ENCODE results near the gene SH3YL1. TPM values are rescaled to one million over a fixed set of nuclear protein-coding genes. Genes with fewer than 3 reads are reported as not detected.

Gene SH3YL1
- total RNA-seq, 2 donors from 2014 or later, result 16.2 to 40.0 TPM

DNA sequence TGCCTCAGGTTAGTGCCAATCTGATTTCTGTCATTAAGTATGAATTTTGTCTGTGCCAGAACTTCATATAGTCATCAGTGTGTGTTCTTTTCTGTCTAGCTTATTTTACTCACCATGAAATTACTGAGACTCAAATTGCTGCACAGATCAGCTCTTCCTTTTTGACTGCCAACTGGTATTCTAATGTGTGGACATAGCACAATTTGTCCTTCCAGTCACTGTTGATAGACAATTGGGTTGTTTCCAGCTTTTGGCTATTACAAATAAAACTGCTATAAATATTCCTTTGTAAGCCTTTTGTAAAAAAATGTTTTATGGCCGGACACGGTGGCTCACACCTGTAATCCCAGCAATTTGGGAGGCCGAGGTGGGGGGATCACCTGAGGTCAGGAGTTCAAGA is 7.7 kb downstream of the SH3YL1 start:
- H3K27me3 Mint-ChIP-seq, result no peaks in the 10 kb centered on the region
- H3K4me1 Mint-ChIP-seq, result no peaks in the 10 kb centered on the region
- no peak for ATAC-seq (replicated peaks)
- H3K4me3 Mint-ChIP-seq, result no peak overlapping the region
- peaks cover 7% of the 10 kb centered on the region for H3K36me3 Mint-ChIP-seq (ENCODE audit: low read depth)
- no peak overlapping the region for H3K27ac Mint-ChIP-seq
- H3K9me3 Mint-ChIP-seq, result peaks cover 4% of the 10 kb centered on the region

DNA sequence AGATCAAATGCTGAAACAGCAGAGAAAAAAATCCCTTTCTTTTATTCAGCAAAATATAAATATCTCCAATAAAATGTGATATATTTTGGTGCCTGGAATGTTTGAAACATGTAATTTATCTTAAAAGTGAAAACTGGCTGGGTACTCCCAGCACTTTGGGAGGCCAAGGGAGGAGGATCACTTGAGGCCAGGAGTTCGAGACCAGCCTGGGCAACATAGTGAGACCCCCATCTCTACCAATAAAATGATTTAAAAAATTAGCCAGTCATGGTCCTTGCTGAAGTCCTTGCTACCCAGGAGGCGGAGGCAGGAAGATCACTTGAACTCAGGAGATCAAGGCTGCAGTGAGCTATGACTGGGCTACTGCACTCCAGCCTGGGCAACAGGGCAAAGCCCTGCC is 8.6 kb downstream of the SH3YL1 start:
- H3K27ac Mint-ChIP-seq, result no peak overlapping the region
- H3K36me3 Mint-ChIP-seq (ENCODE audit: low read depth), result peaks cover 7% of the 10 kb centered on the region
- no peaks in the 10 kb centered on the region for H3K27me3 Mint-ChIP-seq
- peaks cover 4% of the 10 kb centered on the region for H3K9me3 Mint-ChIP-seq
- H3K4me1 Mint-ChIP-seq, result no peaks in the 10 kb centered on the region
- ATAC-seq (replicated peaks), result no peak
- H3K4me3 Mint-ChIP-seq, result no peak overlapping the region

DNA sequence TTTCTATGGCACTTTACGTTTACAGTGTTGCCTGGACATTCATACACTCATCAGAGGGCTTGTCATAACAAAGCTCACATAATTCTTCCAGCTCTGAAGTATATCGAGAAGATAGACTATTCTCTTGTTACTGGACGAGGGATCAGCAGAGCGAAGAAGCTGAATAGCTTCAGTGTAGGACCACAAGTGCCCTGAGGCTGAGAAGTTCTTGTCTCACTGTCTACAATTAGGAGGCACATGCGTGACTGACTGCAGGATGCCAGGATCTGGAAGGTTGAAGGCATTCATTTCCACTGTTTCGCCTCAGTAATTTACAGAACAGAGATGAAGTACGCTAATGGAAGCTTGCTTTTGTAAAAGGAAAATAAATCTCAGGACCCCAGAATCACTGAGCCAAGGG is 9.6 kb downstream of the SH3YL1 start:
- no peak for ATAC-seq (replicated peaks)
- Mint-ChIP-seq H3K27me3 (no peaks in the 10 kb centered on the region), H3K36me3 (ENCODE audit: low read depth) (peaks cover 14% of the 10 kb centered on the region), H3K9me3 (peaks cover 4% of the 10 kb centered on the region), H3K27ac (no peak overlapping the region), H3K4me3 (no peak overlapping the region), H3K4me1 (no peaks in the 10 kb centered on the region)

DNA sequence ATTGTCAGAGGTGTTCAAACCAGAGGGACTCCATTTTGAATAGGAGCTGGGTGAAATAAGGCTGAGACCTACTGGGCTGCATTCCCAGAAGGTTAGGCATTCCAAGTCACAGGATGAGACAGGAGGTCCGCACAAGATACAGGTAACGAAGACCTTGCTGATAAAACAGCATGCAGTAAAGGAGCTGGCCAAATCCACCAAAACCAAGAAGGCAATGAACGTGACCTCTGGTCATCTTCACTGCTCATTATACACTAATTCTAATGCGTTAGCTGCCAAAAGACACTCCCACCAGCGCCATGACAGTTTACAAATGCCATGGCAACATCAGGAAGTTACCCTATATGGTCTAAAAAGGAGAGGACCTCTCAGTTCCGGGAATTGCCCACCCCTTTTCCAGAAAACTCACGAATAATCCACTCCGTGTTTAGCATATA is 10.6 kb downstream of the SH3YL1 start:
- no peak overlapping the region for H3K4me3 Mint-ChIP-seq
- H3K36me3 Mint-ChIP-seq (ENCODE audit: low read depth), result peaks cover 25% of the 10 kb centered on the region
- no peaks in the 10 kb centered on the region for H3K27me3 Mint-ChIP-seq
- ATAC-seq (replicated peaks), result no peak
- peaks cover 4% of the 10 kb centered on the region for H3K9me3 Mint-ChIP-seq
- H3K4me1 Mint-ChIP-seq, result no peaks in the 10 kb centered on the region
- H3K27ac Mint-ChIP-seq, result no peak overlapping the region

DNA sequence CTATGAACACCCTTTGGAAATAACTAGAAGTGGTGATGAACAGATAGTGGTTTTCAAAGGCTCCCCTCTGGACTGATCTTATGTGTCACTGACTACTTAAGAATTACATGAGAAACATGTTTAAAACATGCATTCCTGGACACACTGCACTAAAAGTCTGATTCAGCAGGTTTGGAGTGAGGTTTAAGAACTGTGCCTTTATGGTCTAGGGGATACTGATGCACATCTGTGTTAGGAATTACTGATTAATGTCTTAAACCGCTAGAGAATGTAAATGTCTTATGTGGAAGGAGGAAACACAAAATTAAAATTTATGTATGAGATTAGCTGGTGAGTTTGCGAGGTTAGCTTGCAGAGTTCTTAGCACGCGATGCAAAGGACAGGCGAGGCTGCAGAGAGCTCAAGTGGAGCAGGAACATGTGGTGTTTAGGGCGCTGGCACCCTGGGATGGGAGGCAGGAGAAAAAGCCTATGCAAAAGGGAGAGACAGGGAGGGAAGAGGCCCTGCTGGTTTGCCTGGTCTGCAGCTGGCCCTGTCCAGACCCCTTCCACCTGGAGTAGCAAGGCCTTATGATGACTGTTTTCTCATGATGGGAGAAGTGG is 11.7 kb downstream of the SH3YL1 start:
- no peak overlapping the region for H3K4me3 Mint-ChIP-seq
- ATAC-seq (replicated peaks), result no peak
- peaks cover 35% of the 10 kb centered on the region for H3K36me3 Mint-ChIP-seq (ENCODE audit: low read depth)
- H3K4me1 Mint-ChIP-seq, result no peaks in the 10 kb centered on the region
- H3K27me3 Mint-ChIP-seq, result no peaks in the 10 kb centered on the region
- no peak overlapping the region for H3K27ac Mint-ChIP-seq
- no peaks in the 10 kb centered on the region for H3K9me3 Mint-ChIP-seq

DNA sequence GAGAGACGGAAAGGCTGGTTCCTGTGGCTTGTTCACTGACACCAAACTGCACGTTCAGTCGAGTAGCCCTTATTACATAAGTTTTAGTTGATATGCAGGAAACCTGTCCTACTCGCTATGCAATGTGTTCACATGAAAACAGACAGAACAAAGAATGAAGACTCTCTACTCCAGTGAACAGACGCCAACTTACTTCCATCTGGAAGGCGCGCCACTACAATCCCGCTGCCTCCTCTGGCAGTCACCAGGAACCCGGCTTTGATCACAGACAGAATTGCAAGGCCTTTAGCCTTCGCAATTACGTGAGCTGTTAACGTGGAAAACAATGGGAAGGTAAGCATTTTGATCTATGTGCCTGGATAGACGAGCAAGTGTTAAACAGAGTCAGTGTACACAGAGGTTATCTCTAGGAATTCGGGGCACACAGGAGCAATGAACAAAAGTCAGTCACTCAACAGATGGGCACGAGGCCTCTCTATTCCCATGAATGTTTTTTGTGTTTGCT is 14.2 kb downstream of the SH3YL1 start:
- H3K4me3 Mint-ChIP-seq, result no peak overlapping the region
- no peaks in the 10 kb centered on the region for H3K9me3 Mint-ChIP-seq
- H3K36me3 Mint-ChIP-seq (ENCODE audit: low read depth), result peaks cover 48% of the 10 kb centered on the region
- peak overlapping the region; percentile 42 for H3K27ac Mint-ChIP-seq
- ATAC-seq (replicated peaks), result no peak
- H3K27me3 Mint-ChIP-seq, result no peaks in the 10 kb centered on the region
- H3K4me1 Mint-ChIP-seq, result peaks cover 4% of the 10 kb centered on the region

DNA sequence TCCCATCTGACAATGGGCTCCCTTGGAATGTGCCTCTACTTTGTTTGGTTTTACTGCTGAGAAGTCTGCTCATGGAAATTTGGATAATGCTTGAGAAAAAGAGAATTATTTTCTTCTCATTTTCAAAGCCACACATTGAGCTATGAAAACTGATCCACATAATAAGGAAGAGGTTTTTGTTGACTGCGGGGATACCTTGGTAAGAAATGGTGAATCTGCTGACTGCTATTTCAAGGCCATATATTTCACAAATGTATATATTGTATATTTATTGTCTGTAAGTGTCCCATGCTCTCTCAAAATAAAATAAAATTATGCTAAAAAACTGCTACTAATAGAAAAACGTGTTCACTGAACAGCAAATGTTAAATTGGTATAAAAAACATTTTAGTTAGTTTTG is 15.1 kb downstream of the SH3YL1 start:
- H3K36me3 Mint-ChIP-seq (ENCODE audit: low read depth), result peaks cover 56% of the 10 kb centered on the region
- no peak overlapping the region for H3K4me3 Mint-ChIP-seq
- H3K27me3 Mint-ChIP-seq, result no peaks in the 10 kb centered on the region
- peaks cover 4% of the 10 kb centered on the region for H3K4me1 Mint-ChIP-seq
- no peaks in the 10 kb centered on the region for H3K9me3 Mint-ChIP-seq
- no peak for ATAC-seq (replicated peaks)
- H3K27ac Mint-ChIP-seq, result peak overlapping the region; percentile 42

DNA sequence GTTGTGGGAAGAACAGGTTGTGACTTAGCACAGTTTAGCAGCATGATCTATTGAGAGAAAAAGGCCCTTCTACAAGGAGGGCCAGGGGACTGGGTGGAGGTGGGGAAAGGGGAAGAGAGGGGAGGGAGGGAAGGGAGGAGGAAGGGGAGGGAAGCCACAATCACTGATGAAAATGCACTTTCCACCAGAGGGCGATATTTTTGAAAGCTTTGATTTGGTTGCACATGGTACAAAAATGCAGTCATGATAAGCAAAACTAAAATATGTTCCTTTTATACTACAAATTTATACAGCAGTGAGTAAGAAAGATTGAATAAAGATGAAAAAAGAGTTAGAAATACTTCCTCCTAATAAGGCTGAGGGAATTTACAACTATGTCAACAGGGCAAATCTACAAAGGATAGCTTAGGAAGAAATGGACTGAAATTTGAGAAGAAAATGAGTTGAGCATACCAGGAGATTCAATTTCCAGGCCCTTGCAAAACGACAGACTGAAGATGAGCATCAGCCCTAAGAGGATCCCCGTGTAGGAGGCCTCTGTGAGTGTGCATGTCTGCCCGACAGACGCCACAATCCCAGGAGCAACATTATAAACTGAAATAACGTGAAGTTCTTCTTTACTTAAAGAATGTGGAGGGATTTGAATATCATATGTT is 17.2 kb downstream of the SH3YL1 start:
- ATAC-seq (replicated peaks), result no peak
- H3K36me3 Mint-ChIP-seq (ENCODE audit: low read depth), result peaks cover 67% of the 10 kb centered on the region
- H3K9me3 Mint-ChIP-seq, result no peaks in the 10 kb centered on the region
- no peaks in the 10 kb centered on the region for H3K27me3 Mint-ChIP-seq
- no peak overlapping the region for H3K27ac Mint-ChIP-seq
- H3K4me1 Mint-ChIP-seq, result peaks cover 4% of the 10 kb centered on the region
- no peak overlapping the region for H3K4me3 Mint-ChIP-seq

DNA sequence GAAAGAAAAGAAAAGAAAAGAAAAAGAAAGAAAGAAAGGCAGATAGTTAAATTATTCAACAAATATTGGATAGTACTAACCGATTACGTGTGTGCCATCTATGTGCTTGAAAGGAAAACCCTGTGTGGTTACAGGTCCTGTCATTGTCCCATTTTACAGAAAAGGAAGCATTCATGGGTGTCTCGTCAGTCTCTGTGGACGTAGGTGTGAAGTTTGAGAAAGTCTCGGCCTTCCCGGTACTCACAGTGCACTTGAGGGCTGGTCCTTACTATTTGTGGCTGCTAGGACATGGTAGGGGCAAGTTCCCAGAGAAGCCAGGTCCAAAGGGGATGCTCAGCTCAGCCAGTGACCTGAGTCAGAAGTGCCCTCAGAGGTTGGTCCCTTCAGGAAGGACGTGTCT is 19.3 kb downstream of the SH3YL1 start:
- H3K27me3 Mint-ChIP-seq, result no peaks in the 10 kb centered on the region
- no peak overlapping the region for H3K27ac Mint-ChIP-seq
- no peaks in the 10 kb centered on the region for H3K9me3 Mint-ChIP-seq
- peaks cover 83% of the 10 kb centered on the region for H3K36me3 Mint-ChIP-seq (ENCODE audit: low read depth)
- no peak overlapping the region for H3K4me3 Mint-ChIP-seq
- no peak for ATAC-seq (replicated peaks)
- H3K4me1 Mint-ChIP-seq, result peaks cover 4% of the 10 kb centered on the region

DNA sequence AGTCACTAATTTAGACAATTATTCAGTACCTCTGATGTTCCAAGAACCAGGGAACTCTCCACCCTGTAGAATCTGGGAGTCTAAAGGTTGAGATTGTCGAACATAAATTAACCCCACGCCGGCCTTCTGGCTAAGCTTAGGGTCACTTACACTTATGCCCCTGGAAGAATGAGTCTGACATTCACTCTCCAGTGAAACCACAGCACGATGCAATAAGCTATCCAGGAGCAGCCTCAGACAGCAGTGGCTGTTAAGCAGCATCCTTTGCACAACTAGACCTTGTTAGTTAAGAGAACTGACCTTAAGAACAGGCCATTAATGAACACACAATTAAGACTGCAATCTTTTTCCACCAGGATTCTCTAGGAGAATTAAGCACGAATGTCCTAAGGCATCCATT is 25.0 kb downstream of the SH3YL1 start:
- H3K9me3 Mint-ChIP-seq, result no peaks in the 10 kb centered on the region
- no peak for ATAC-seq (replicated peaks)
- H3K36me3 Mint-ChIP-seq (ENCODE audit: low read depth), result peaks cover 68% of the 10 kb centered on the region
- H3K4me3 Mint-ChIP-seq, result no peak overlapping the region
- H3K27ac Mint-ChIP-seq, result no peak overlapping the region
- H3K27me3 Mint-ChIP-seq, result no peaks in the 10 kb centered on the region
- H3K4me1 Mint-ChIP-seq, result no peaks in the 10 kb centered on the region

DNA sequence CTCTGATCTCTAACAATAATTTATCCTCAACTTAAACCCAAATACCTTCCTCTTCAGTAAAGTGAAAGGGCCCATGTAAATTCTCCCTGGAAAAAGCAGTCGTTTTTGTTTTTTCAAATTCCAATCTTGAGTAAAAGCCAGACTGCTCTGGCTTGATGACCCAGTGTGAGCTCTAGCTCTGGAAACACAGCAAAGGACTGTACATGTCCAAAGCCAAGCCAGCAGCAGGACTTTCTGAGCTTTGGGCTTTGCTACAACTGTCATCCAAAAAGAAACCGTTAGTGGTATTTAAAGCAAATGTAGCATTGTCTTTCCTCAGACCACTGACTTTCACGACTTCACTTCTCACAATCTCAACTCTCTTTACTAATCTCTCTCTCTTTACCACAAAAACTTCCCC is 25.4 kb downstream of the SH3YL1 start:
- no peak for ATAC-seq (replicated peaks)
- Mint-ChIP-seq H3K9me3 (no peaks in the 10 kb centered on the region), H3K36me3 (ENCODE audit: low read depth) (peaks cover 68% of the 10 kb centered on the region), H3K27ac (no peak overlapping the region), H3K27me3 (no peaks in the 10 kb centered on the region), H3K4me3 (no peak overlapping the region), H3K4me1 (no peaks in the 10 kb centered on the region)

DNA sequence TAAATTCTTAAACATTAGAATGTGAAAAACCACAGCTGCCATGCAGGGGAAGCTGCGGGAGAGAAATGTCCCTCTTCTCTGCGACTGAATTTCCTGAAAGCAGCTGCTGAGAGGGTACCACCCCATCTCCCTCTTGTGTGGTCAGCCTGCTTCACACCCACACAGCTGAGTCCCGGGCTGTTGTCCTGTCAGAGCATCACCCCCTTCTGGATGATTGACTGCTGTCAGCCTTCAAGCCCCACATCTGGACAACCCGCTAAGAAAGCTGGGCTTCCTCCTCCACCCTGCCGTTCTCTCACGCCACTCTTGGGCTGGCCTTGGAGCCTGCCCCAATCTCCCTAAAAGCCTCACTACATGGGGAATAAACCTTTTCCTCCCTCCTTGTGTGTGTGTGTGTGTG is 26.0 kb downstream of the SH3YL1 start:
- no peak for ATAC-seq (replicated peaks)
- H3K36me3 Mint-ChIP-seq (ENCODE audit: low read depth), result peaks cover 68% of the 10 kb centered on the region
- no peaks in the 10 kb centered on the region for H3K4me1 Mint-ChIP-seq
- no peaks in the 10 kb centered on the region for H3K27me3 Mint-ChIP-seq
- H3K4me3 Mint-ChIP-seq, result no peak overlapping the region
- H3K27ac Mint-ChIP-seq, result no peak overlapping the region
- no peaks in the 10 kb centered on the region for H3K9me3 Mint-ChIP-seq

DNA sequence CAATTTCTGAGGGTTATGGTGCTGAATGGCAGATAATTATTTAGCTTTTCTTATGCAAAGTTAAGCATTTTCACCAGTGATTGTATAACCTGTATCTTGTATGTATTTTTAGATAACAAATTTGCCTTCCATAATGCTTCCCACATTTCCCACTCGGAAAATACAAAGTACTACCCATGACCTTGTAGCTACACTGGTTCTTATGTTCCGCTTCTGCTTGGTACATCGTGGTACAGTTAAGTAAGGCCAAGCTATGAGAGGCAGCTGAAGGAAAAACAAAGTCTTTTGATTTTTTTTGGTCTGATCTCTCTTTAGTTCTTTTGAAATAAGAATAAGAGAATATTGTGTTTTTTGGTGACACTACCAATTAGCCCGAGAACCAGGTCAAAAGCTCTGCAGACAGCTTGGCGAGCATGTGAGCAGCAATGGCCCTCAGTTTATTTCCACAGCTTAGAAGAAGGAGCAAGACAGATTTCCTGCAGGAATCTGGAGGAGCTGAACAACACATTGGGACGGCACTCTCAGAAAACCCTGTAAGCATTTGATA is 26.8 kb downstream of the SH3YL1 start:
- Mint-ChIP-seq H3K27ac (no peak overlapping the region), H3K4me3 (no peak overlapping the region), H3K27me3 (no peaks in the 10 kb centered on the region), H3K9me3 (no peaks in the 10 kb centered on the region), H3K4me1 (no peaks in the 10 kb centered on the region), H3K36me3 (ENCODE audit: low read depth) (peaks cover 69% of the 10 kb centered on the region)
- no peak for ATAC-seq (replicated peaks)

DNA sequence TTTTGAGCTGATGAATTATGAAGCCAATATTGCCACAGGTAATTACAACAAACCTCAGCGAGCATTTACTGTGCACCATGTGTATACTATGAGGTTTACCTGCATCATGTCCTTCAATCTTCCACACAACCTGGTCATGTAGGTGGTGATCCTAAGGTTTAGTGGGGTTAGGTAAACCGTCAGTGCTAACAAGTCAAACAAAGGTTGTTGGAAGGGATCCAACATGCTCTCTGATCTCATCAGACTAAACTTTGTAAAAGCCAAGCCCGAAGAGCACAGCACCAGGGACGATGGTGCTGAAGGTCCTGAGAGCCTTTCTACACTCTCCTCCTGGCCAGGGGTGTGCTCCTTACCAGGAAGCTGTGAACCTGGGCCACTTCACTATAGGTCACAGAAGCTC is 29.4 kb downstream of the SH3YL1 start:
- Mint-ChIP-seq H3K36me3 (ENCODE audit: low read depth) (peaks cover 60% of the 10 kb centered on the region), H3K27me3 (no peaks in the 10 kb centered on the region), H3K9me3 (no peaks in the 10 kb centered on the region), H3K4me1 (no peaks in the 10 kb centered on the region), H3K27ac (no peak overlapping the region), H3K4me3 (no peak overlapping the region)
- ATAC-seq (replicated peaks), result no peak

DNA sequence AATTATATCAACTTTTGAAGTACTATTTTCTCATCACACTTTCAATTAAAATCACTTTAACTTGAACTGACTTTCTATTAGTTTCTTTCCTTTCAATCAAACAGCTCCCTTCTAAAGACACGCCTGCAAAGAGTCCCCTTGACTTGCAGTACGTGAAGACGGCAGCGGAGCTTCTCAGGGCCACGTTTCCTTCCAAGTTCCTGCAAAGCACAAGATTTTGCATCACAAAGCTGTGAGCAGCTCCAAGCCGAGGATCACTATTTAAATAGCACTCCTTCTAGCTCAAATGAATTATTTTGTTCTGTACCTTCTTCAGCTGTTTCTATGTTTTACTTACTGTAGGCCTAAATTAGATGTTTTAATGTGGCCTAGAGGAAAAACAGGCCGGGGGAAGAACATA is 30.8 kb downstream of the SH3YL1 start:
- H3K27ac Mint-ChIP-seq, result no peak overlapping the region
- no peak for ATAC-seq (replicated peaks)
- no peaks in the 10 kb centered on the region for H3K27me3 Mint-ChIP-seq
- H3K9me3 Mint-ChIP-seq, result no peaks in the 10 kb centered on the region
- no peak overlapping the region for H3K4me3 Mint-ChIP-seq
- H3K36me3 Mint-ChIP-seq (ENCODE audit: low read depth), result peaks cover 61% of the 10 kb centered on the region
- no peaks in the 10 kb centered on the region for H3K4me1 Mint-ChIP-seq

Data from activated T-helper 17 cell treated with anti-CD3 and anti-CD28 coated beads, Interleukin-2, amount 50 U/mL, for 72 hours (primary cell).